SK-N-SH treated with all-trans-retinoic acid at 6 μM for 48 hours (cell line): ENCODE measurements around the gene ANXA8L1.

ENCODE experiments used
- CREB5 ChIP-seq: fragments of 250-450 bp; sonication (Bioruptor Pico); IDR thresholded peaks from 2 replicates; pipeline ENCODE4 v1.5.1; 2020; ENCODE audit warnings: low read depth, mild to moderate bottlenecking, moderate library complexity
- CSDC2 ChIP-seq: fragments of 250-450 bp; sonication (Bioruptor Pico); IDR thresholded peaks from 2 replicates; pipeline ENCODE4 v1.5.0; 2020; ENCODE audit warnings: mild to moderate bottlenecking, moderate library complexity
- ESRRG ChIP-seq: fragments of 250-450 bp; sonication (Bioruptor Pico); IDR thresholded peaks from 2 replicates; pipeline ENCODE4 v1.6.1; 2021; ENCODE audit warnings: mild to moderate bottlenecking
- GLIS3 ChIP-seq: fragments of 250-450 bp; sonication (Bioruptor Pico); IDR thresholded peaks from 2 replicates; pipeline ENCODE4 v1.5.0; 2020; ENCODE audit warnings: mild to moderate bottlenecking, moderate library complexity
- PPARA ChIP-seq: fragments of 250-450 bp; sonication (Bioruptor Pico); IDR thresholded peaks from 2 replicates; pipeline ENCODE4 v1.5.0; 2020; ENCODE audit warnings: mild to moderate bottlenecking, borderline replicate concordance
- ZC3H10 ChIP-seq: fragments of 250-450 bp; sonication (Bioruptor Pico); IDR thresholded peaks from 2 replicates; pipeline ENCODE4 v1.5.1; 2021; ENCODE audit warnings: mild to moderate bottlenecking, moderate library complexity
- ZNF70 ChIP-seq: fragments of 450-650 bp; formaldehyde crosslinking; IDR thresholded peaks from 2 replicates; pipeline ENCODE4 v1.5.0; 2020; ENCODE audit warnings: mild to moderate bottlenecking, moderate library complexity

GRCh38 chr10:46330894-46331293 lies 44.7 kb upstream of the ANXA8L1 start:
- TF ChIP-seq GLIS3 (CRISPR knock-in tag), result no peak
- TF ChIP-seq ESRRG (CRISPR knock-in tag), result no peak
- no peak for TF ChIP-seq ZNF70 (CRISPR knock-in tag)
- no peak for TF ChIP-seq CSDC2 (CRISPR knock-in tag)
- no peak for TF ChIP-seq ZC3H10 (CRISPR knock-in tag)
- TF ChIP-seq CREB5 (CRISPR knock-in tag), result no peak
- no peak for TF ChIP-seq PPARA
